ENCODE data around the gene LITAF. TPM values are rescaled to one million over a fixed set of nuclear protein-coding genes. Genes with fewer than 3 reads are reported as not detected.

Gene LITAF
- polyA plus RNA-seq, 1 donor from 2014 or later: 0.31 TPM

DNA sequence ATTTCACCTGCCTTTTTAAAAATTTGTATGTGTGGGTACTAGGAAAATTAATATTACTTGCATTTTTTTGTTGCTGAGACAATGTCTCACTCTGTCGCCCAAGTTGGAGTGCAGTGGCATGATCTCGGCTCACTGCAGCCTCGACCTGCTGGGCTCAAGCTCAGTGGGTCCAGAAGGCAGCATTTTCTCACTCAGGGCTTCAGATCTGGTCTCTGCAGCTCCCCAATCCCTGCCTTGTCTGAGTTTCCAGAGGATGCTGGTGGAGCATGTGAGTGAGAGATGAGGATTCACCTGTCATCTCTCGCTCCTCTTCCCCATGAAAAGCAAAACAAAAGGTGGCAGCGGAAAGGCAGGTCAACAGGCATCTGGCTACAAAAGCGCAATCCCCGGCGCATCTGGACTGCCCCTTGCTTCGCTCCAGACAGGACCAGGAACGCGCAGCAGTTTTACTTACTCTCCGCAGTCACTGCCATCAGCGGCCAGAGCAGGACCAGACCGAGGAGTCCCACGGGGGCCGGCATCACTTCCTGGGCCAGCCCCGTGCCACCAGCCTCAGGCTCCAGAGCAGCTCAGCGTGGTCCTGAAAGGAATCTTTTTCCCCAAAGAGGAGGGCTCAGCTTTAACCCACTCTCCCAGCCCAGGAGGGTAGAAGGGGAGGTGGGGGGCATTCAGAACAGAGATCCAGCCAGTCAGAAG lies 59.9 kb downstream of the LITAF start:
- no peaks in the 10 kb centered on the region for H3F3A ChIP-seq (ENCODE audit: insufficient read depth, low read length, poor library complexity, severe bottlenecking)
- H3K4me3 ChIP-seq (ENCODE audit: low read length): no peak overlapping the region
- no peaks in the 10 kb centered on the region for H3K9me3 ChIP-seq (ENCODE audit: low read length)
- no peak overlapping the region for H3K9ac ChIP-seq (ENCODE audit: low read length)
- H3K79me2 ChIP-seq (replicated peaks; ENCODE audit: insufficient read depth, low read length): no peaks in the 10 kb centered on the region
- H3K27ac ChIP-seq (ENCODE audit: low read length): no peak overlapping the region
- H2AFZ ChIP-seq (ENCODE audit: low read depth, low read length): no peak overlapping the region
- no peak for TF ChIP-seq TAF1 (IDR thresholded peaks at IDR 0.05; ENCODE audit: low read depth)
- no peak for TF ChIP-seq MXI1 (conservative IDR thresholded peaks at IDR 0.05; ENCODE audit: poor library complexity, severe bottlenecking)
- TF ChIP-seq SMC3 (conservative IDR thresholded peaks at IDR 0.05; ENCODE audit: poor library complexity): no peak
- TF ChIP-seq, protein P1, sequence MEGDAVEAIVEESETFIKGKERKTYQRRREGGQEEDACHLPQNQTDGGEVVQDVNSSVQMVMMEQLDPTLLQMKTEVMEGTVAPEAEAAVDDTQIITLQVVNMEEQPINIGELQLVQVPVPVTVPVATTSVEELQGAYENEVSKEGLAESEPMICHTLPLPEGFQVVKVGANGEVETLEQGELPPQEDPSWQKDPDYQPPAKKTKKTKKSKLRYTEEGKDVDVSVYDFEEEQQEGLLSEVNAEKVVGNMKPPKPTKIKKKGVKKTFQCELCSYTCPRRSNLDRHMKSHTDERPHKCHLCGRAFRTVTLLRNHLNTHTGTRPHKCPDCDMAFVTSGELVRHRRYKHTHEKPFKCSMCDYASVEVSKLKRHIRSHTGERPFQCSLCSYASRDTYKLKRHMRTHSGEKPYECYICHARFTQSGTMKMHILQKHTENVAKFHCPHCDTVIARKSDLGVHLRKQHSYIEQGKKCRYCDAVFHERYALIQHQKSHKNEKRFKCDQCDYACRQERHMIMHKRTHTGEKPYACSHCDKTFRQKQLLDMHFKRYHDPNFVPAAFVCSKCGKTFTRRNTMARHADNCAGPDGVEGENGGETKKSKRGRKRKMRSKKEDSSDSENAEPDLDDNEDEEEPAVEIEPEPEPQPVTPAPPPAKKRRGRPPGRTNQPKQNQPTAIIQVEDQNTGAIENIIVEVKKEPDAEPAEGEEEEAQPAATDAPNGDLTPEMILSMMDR (IDR thresholded peaks at IDR 0.05; ENCODE audit: poor library complexity, severe bottlenecking): no peak
- no peak for TF ChIP-seq POLR2AphosphoS5 (IDR thresholded peaks at IDR 0.05)
- TF ChIP-seq EZH2 (IDR thresholded peaks at IDR 0.05; ENCODE audit: borderline replicate concordance, insufficient read depth, low read length, poor library complexity, severe bottlenecking): no peak
- TF ChIP-seq, protein P2, sequence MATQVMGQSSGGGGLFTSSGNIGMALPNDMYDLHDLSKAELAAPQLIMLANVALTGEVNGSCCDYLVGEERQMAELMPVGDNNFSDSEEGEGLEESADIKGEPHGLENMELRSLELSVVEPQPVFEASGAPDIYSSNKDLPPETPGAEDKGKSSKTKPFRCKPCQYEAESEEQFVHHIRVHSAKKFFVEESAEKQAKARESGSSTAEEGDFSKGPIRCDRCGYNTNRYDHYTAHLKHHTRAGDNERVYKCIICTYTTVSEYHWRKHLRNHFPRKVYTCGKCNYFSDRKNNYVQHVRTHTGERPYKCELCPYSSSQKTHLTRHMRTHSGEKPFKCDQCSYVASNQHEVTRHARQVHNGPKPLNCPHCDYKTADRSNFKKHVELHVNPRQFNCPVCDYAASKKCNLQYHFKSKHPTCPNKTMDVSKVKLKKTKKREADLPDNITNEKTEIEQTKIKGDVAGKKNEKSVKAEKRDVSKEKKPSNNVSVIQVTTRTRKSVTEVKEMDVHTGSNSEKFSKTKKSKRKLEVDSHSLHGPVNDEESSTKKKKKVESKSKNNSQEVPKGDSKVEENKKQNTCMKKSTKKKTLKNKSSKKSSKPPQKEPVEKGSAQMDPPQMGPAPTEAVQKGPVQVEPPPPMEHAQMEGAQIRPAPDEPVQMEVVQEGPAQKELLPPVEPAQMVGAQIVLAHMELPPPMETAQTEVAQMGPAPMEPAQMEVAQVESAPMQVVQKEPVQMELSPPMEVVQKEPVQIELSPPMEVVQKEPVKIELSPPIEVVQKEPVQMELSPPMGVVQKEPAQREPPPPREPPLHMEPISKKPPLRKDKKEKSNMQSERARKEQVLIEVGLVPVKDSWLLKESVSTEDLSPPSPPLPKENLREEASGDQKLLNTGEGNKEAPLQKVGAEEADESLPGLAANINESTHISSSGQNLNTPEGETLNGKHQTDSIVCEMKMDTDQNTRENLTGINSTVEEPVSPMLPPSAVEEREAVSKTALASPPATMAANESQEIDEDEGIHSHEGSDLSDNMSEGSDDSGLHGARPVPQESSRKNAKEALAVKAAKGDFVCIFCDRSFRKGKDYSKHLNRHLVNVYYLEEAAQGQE (IDR thresholded peaks at IDR 0.05; ENCODE audit: borderline replicate concordance): no peak
- no peak for TF ChIP-seq RAD21 (conservative IDR thresholded peaks at IDR 0.05)
- TF ChIP-seq EP300 (conservative IDR thresholded peaks at IDR 0.05; ENCODE audit: poor library complexity, severe bottlenecking): no peak
- no peaks in the 10 kb centered on the region for H3K27me3 ChIP-seq (ENCODE audit: insufficient read depth, low read depth, low read length)
- no peaks in the 10 kb centered on the region for H3K36me3 ChIP-seq (ENCODE audit: insufficient read depth, low read length)
- no peaks in the 10 kb centered on the region for H4K20me1 ChIP-seq (ENCODE audit: insufficient read depth)
- H3K4me2 ChIP-seq (ENCODE audit: low read length): no peak overlapping the region
- no peaks in the 10 kb centered on the region for H3K9me2 ChIP-seq (ENCODE audit: insufficient read depth, low read length)

DNA sequence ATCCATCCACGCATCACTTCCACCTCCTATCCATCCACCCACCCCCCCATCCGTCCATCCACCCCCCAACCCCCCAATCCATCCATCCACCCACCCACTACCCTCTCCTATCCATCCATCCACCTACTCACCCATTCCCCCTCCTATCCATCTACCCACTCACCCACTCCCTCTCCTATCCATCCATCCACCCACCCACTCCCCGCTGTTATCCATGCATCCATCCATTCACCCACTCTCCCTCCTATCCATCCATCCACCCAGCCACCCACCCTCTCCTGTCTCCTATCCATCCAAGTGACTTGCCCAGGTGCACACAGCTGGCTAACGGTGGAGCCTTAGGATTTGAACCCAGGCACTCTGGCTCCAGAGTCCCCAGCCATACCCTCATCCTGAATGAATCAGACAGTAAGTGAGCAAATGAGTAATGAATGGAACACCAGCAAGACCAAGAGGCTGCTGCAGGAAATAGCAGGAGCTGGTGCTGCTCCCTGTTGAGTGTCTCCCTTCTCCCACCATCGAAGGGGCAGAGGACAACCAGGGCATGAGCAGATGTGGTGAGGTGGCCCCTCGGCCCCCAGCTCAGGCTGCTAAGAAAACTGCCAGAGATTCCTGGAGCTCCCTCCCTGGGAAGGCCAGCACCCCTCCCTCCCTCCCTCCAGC lies 62.5 kb downstream of the LITAF start:
- no peaks in the 10 kb centered on the region for H3K36me3 ChIP-seq (ENCODE audit: insufficient read depth, low read length)
- no peaks in the 10 kb centered on the region for H3F3A ChIP-seq (ENCODE audit: insufficient read depth, low read length, poor library complexity, severe bottlenecking)
- no peak overlapping the region for H3K27ac ChIP-seq (ENCODE audit: low read length)
- no peaks in the 10 kb centered on the region for H3K9me2 ChIP-seq (ENCODE audit: insufficient read depth, low read length)
- no peaks in the 10 kb centered on the region for H3K27me3 ChIP-seq (ENCODE audit: insufficient read depth, low read depth, low read length)
- no peaks in the 10 kb centered on the region for H4K20me1 ChIP-seq (ENCODE audit: insufficient read depth)
- H3K4me2 ChIP-seq (ENCODE audit: low read length): no peak overlapping the region
- H3K9me3 ChIP-seq (ENCODE audit: low read length): no peaks in the 10 kb centered on the region
- no peak overlapping the region for H2AFZ ChIP-seq (ENCODE audit: low read depth, low read length)
- no peak overlapping the region for H3K9ac ChIP-seq (ENCODE audit: low read length)
- H3K4me3 ChIP-seq (ENCODE audit: low read length): no peak overlapping the region
- H3K79me2 ChIP-seq (replicated peaks; ENCODE audit: insufficient read depth, low read length): no peaks in the 10 kb centered on the region
- no peak for TF ChIP-seq EP300 (conservative IDR thresholded peaks at IDR 0.05; ENCODE audit: poor library complexity, severe bottlenecking)
- TF ChIP-seq, protein P2 (IDR thresholded peaks at IDR 0.05; ENCODE audit: borderline replicate concordance): no peak
- TF ChIP-seq POLR2AphosphoS5 (IDR thresholded peaks at IDR 0.05): no peak
- no peak for TF ChIP-seq RAD21 (conservative IDR thresholded peaks at IDR 0.05)
- no peak for TF ChIP-seq SMC3 (conservative IDR thresholded peaks at IDR 0.05; ENCODE audit: poor library complexity)
- TF ChIP-seq MXI1 (conservative IDR thresholded peaks at IDR 0.05; ENCODE audit: poor library complexity, severe bottlenecking): no peak
- TF ChIP-seq, protein P1 (IDR thresholded peaks at IDR 0.05; ENCODE audit: poor library complexity, severe bottlenecking): no peak
- no peak for TF ChIP-seq EZH2 (IDR thresholded peaks at IDR 0.05; ENCODE audit: borderline replicate concordance, insufficient read depth, low read length, poor library complexity, severe bottlenecking)
- TF ChIP-seq TAF1 (IDR thresholded peaks at IDR 0.05; ENCODE audit: low read depth): no peak
